Eye (tissue), 1 donor: ENCODE measurements around the gene RNF166.

Source experiments
- DNase-seq: peaks from one replicate; pipeline ENCODE4 v3.0.0-alpha.2; 2015

RNF166 gene

DNA sequence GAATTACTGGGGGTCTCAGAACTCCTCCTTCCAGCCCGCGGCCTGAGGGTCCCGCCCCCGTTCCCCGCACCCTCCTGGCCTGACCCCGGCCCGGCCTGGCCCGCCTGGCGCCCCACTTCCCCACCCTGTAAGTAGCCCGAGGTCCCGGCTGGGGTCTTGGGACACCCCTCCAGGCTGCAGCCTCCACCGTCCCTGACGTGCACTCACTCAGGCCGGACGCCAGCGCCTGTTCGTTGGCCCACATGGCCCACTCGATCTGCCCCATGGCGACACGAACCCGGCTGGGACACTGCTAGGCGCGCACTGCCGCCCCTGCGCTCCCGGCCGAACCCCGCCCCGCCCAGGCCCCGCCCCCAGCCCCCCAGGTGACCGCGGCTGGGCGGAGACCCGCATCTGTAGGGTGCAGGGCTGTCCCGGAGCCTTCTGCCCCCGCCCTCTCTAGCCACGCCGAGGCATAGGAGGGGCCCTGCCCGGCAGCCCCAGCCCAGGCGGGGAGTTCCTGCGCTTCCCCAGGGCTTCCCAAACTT is 55.4 kb downstream of the RNF166 start, which contains the start of gene CYBA:
Gene CYBA, minus strand, starts transcription at position 305 of the 527 bp plus-strand sequence. Its CDS starts 40 bp downstream, at position 265.
- peak; percentile 58 for DNase-seq

DNA sequence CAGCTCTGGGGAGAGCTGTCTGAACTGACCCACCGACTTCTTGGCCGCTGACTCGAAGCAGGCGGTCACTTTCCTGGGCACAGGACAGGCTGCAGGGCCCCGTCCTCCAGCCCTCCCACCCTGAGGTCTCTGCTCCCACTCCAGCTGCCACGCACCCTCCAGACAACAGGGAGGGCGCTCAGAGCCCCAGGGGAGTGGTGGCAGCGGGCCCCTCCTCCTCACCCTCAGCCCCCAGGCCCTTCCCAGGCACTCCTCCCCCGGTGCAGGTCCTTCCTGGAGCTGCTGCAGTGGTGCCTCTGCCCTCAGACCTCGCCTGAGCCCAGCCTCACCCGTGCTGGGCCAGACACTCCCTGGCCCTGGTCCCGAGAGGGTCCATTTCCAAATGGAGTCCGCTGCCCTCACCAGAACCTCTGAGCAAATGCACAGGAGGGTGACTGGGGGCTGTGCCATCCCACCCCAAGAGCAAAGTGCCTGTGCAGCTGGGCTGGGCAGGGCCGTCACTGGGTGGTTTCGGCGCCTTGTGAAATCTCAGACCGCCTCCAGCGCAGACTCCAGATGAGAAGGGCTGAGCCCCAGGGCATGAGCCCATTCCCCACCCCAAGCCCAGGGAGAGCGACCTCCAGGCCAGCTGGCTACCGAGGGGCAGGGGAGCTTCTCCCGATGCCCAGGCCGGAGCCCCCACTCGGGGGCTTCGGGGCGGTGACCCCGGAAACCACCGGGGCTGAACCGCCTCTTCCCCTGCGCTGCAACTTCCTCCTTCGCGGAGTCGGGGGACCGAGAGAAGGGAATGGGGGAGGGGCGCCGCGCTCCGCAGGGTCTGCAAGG is 56.1 kb downstream of the RNF166 start:
- DNase-seq: peak; percentile 76

GRCh38 chr16:88649195-88649923 is 56.8 kb downstream of the RNF166 start:
- no peak for DNase-seq

DNA sequence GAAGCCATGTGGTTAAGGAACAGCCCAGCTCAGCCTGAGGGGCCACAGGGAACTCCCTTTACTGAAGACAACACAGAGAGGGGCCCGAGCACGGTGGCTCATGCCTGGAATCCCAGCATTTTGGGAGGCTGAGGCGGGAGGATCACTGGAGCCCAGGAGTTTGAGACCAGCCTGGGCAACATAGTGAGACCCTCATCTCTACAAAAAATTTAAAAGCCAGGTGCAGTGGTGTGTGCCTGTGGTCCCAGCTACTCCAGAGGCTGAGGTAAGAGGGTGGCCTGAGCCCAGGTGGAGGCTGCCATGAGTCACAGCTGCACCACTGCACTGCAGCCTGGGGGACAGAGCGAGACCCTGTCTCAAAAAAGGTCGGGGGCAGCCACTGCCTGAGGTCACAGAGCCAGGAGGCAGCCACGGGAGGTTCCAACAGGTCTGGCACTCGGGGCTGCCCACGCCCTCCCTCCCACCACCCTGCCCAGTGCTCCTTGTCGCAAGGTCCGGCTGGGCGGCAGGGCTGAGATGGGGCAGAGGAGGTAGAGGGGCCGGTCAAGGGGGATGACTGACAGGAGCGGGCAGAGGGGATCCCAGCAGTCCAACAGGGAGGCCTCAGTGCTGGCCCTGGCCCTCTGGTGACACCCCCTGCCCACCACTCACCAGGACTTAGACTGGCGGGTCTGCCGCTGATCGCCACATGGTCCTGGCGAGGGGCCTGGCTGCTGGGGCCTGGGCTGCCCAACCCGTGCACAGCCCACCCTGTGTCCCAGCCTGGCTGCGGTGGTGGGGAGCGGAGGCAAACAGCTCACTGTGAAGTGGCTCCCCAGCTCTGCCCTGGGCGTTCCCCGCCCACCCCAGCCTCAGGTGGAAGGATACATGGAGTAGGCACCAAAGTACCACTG is 58.8 kb downstream of the RNF166 start:
- DNase-seq: no peak
